GM23248 (cell line): ENCODE results near the gene CATSPER4.

Source experiments
- EZH2 ChIP-seq: fragments of 200-600 bp; sonication (generic); IDR thresholded peaks from 2 replicates; pipeline ENCODE4 v1.6.1; 2018; ENCODE audit warnings: antibody characterized with exemption, mild to moderate bottlenecking; ENCODE audit not compliant: insufficient read depth, poor library complexity, severe bottlenecking
- EZH2phosphoT487 ChIP-seq: fragments of 200-600 bp; sonication (generic); IDR thresholded peaks from 2 replicates; pipeline ENCODE4 v1.6.1; 2018; ENCODE audit warnings: antibody characterized with exemption, moderate library complexity, mild to moderate bottlenecking, low read depth; ENCODE audit not compliant: insufficient read depth

- no peak for TF ChIP-seq EZH2phosphoT487
- no peak for TF ChIP-seq EZH2
Observed at GRCh38 chr1:26148887-26149286, 41.5 kb upstream of the CATSPER4 start.
